Prostate gland (tissue), 2 donors: ENCODE measurements around the gene SGMS2.

Experiments
- CTCF ChIP-seq, 4 experiments: fragments of 200-600 bp in 2 of 4; fragments of 450-650 bp in 2 of 4; sonication (generic) in 2 of 4; IDR thresholded peaks; 1 replicate in 3 of 4; 2 replicates in 1 of 4; pipeline ENCODE4 v1.5.1; 2016 to 2019; ENCODE audit warnings: antibody characterized with exemption in 4 of 4, mild to moderate bottlenecking in 2 of 4, moderate library complexity in 2 of 4
- POLR2A ChIP-seq: fragments of 450-650 bp; IDR thresholded peaks from one replicate; pipeline ENCODE4 v1.6.1; 2016; ENCODE audit warnings: antibody characterized with exemption, mild to moderate bottlenecking
- POLR2AphosphoS5 ChIP-seq: sonication (generic); formaldehyde crosslinking; IDR thresholded peaks from one replicate; pipeline ENCODE4 v1.6.1; 2017; ENCODE audit warnings: antibody characterized with exemption

GRCh38 chr4:107916623-107917022 lies 91.9 kb downstream of the SGMS2 start:
- TF ChIP-seq CTCF (IDR thresholded peaks at IDR 0.05): no peak
- TF ChIP-seq POLR2AphosphoS5: no peak
- no peak for TF ChIP-seq POLR2A
